Measurements from ENCODE around the gene GRID1. TPM values are rescaled to one million over a fixed set of nuclear protein-coding genes. Genes with fewer than 3 reads are reported as not detected.

GRID1 gene
- total and polyA plus RNA-seq, 7 experiments from 2014 or later: not detected

- H3K27me3 Mint-ChIP-seq: peaks cover 0 to 57% (median 12%) of the 10 kb centered on the region in 5 donors
- H3K36me3 Mint-ChIP-seq: no peaks in the 10 kb centered on the region
- no peaks in the 10 kb centered on the region for H3K36me3 ChIP-seq (ENCODE audit: control insufficient read depth in 2 of 3, insufficient read depth in 3 of 3, low read length in 3 of 3)
- H3K27me3 ChIP-seq (ENCODE audit: control insufficient read depth in 2 of 2, insufficient read depth in 2 of 2, low read length in 2 of 2): no peaks in the 10 kb centered on the region
- no peak overlapping the region for H3K4me3 ChIP-seq (ENCODE audit: low read length)
- no peak overlapping the region for H3K27ac ChIP-seq (ENCODE audit: low read depth, low read length)
- no peaks in the 10 kb centered on the region for H3K4me1 ChIP-seq (ENCODE audit: control insufficient read depth in 2 of 2, insufficient read depth in 2 of 2, low read length in 2 of 2)
- ChIA-PET CTCF (no interaction called here), POLR2A (no interaction called here)
- ATAC-seq (no peak), DNase-seq (no peak)
- intact Hi-C loops (cut with micrococcal nuclease): no loop called here
- peaks cover 0 to 4% (median 0%) of the 10 kb centered on the region in 11 donors for H3K9me3 Mint-ChIP-seq
- H3K9me3 ChIP-seq (ENCODE audit: control insufficient read depth in 2 of 3, low read length in 3 of 3): no peaks in the 10 kb centered on the region
- H3K27ac Mint-ChIP-seq: no peak overlapping the region
- H3K4me3 Mint-ChIP-seq: no peak overlapping the region
- H3K4me1 Mint-ChIP-seq: no peaks in the 10 kb centered on the region
Observed at GRCh38 chr10:85857791-85858190, 508.8 kb downstream of the GRID1 start.

GRCh38 chr10:85857305-85857704, 509.3 kb downstream of the GRID1 start:
- H3K4me3 ChIP-seq (ENCODE audit: low read length): no peak overlapping the region
- CTCF ChIA-PET: no interaction called here
- H3K9me3 ChIP-seq (ENCODE audit: control insufficient read depth in 2 of 3, low read length in 3 of 3): no peaks in the 10 kb centered on the region
- intact Hi-C loops (cut with micrococcal nuclease): no loop called here
- H3K36me3 Mint-ChIP-seq: no peaks in the 10 kb centered on the region
- H3K27me3 Mint-ChIP-seq: peaks cover 0 to 52% (median 12%) of the 10 kb centered on the region in 5 donors
- H3K9me3 Mint-ChIP-seq: peaks cover 0 to 4% (median 0%) of the 10 kb centered on the region in 11 donors
- H3K4me3 Mint-ChIP-seq: no peak overlapping the region
- POLR2A ChIA-PET: no interaction called here
- ATAC-seq (no peak), DNase-seq (no peak)
- H3K36me3 ChIP-seq (ENCODE audit: control insufficient read depth in 2 of 3, insufficient read depth in 3 of 3, low read length in 3 of 3): no peaks in the 10 kb centered on the region
- no peaks in the 10 kb centered on the region for H3K4me1 ChIP-seq (ENCODE audit: control insufficient read depth in 2 of 2, insufficient read depth in 2 of 2, low read length in 2 of 2)
- no peaks in the 10 kb centered on the region for H3K4me1 Mint-ChIP-seq
- H3K27me3 ChIP-seq (ENCODE audit: control insufficient read depth in 2 of 2, insufficient read depth in 2 of 2, low read length in 2 of 2): no peaks in the 10 kb centered on the region
- H3K27ac Mint-ChIP-seq: no peak overlapping the region
- no peak overlapping the region for H3K27ac ChIP-seq (ENCODE audit: low read depth, low read length)

- intact Hi-C loops (cut with micrococcal nuclease): no loop called here
- no peaks in the 10 kb centered on the region for H3K4me1 Mint-ChIP-seq
Observed at GRCh38 chr10:85851934-85852333, 514.7 kb downstream of the GRID1 start.

GRCh38 chr10:85851325-85851724, 515.3 kb downstream of the GRID1 start:
- H3K4me1 Mint-ChIP-seq: no peaks in the 10 kb centered on the region

More at GRCh38 chr10:85851934-85852333, 514.7 kb downstream of the GRID1 start:
- H3K36me3 ChIP-seq (ENCODE audit: control insufficient read depth in 2 of 3, insufficient read depth in 3 of 3, low read length in 3 of 3): no peaks in the 10 kb centered on the region
- no peak for ATAC-seq
- H3K9me3 ChIP-seq (ENCODE audit: control insufficient read depth in 2 of 3, low read length in 3 of 3): no peaks in the 10 kb centered on the region
- no peaks in the 10 kb centered on the region for H3K27me3 ChIP-seq (ENCODE audit: control insufficient read depth in 2 of 2, insufficient read depth in 2 of 2, low read length in 2 of 2)
- Mint-ChIP-seq H3K27ac (no peak overlapping the region), H3K27me3 (peaks cover 0 to 21% (median 6%) of the 10 kb centered on the region in 5 donors), H3K4me3 (no peak overlapping the region), H3K9me3 (peaks cover 0 to 7% (median 0%) of the 10 kb centered on the region in 11 donors), H3K36me3 (no peaks in the 10 kb centered on the region)
- no peak overlapping the region for H3K27ac ChIP-seq (ENCODE audit: low read depth, low read length)
- ChIA-PET CTCF (no interaction called here), POLR2A (no interaction called here)
- no peaks in the 10 kb centered on the region for H3K4me1 ChIP-seq (ENCODE audit: control insufficient read depth in 2 of 2, insufficient read depth in 2 of 2, low read length in 2 of 2)
- no peak for DNase-seq
- no peak overlapping the region for H3K4me3 ChIP-seq (ENCODE audit: low read length)

GRCh38 chr10:85850736-85851135, 515.9 kb downstream of the GRID1 start:
- Histone ChIP-seq H3K36me3 (ENCODE audit: control insufficient read depth in 2 of 3, insufficient read depth in 3 of 3, low read length in 3 of 3) (no peaks in the 10 kb centered on the region), H3K4me3 (ENCODE audit: low read length) (no peak overlapping the region), H3K27ac (ENCODE audit: low read depth, low read length) (no peak overlapping the region), H3K9me3 (ENCODE audit: control insufficient read depth in 2 of 3, low read length in 3 of 3) (no peaks in the 10 kb centered on the region), H3K4me1 (ENCODE audit: control insufficient read depth in 2 of 2, insufficient read depth in 2 of 2, low read length in 2 of 2) (no peaks in the 10 kb centered on the region), H3K27me3 (ENCODE audit: control insufficient read depth in 2 of 2, insufficient read depth in 2 of 2, low read length in 2 of 2) (no peaks in the 10 kb centered on the region)
- Mint-ChIP-seq H3K4me3 (no peak overlapping the region), H3K36me3 (no peaks in the 10 kb centered on the region), H3K27me3 (peaks cover 0 to 12% (median 0%) of the 10 kb centered on the region in 5 donors), H3K27ac (no peak overlapping the region), H3K4me1 (no peaks in the 10 kb centered on the region), H3K9me3 (peaks cover 0 to 4% (median 0%) of the 10 kb centered on the region in 11 donors)
- intact Hi-C loops (cut with micrococcal nuclease): no loop called here
- POLR2A ChIA-PET: no interaction called here
- DNase-seq (no peak), ATAC-seq (no peak)
- CTCF ChIA-PET: no interaction called here

More at GRCh38 chr10:85851325-85851724, 515.3 kb downstream of the GRID1 start:
- Histone ChIP-seq H3K4me3 (ENCODE audit: low read length) (no peak overlapping the region), H3K27ac (ENCODE audit: low read depth, low read length) (no peak overlapping the region), H3K4me1 (ENCODE audit: control insufficient read depth in 2 of 2, insufficient read depth in 2 of 2, low read length in 2 of 2) (no peaks in the 10 kb centered on the region), H3K27me3 (ENCODE audit: control insufficient read depth in 2 of 2, insufficient read depth in 2 of 2, low read length in 2 of 2) (no peaks in the 10 kb centered on the region), H3K9me3 (ENCODE audit: control insufficient read depth in 2 of 3, low read length in 3 of 3) (no peaks in the 10 kb centered on the region), H3K36me3 (ENCODE audit: control insufficient read depth in 2 of 3, insufficient read depth in 3 of 3, low read length in 3 of 3) (no peaks in the 10 kb centered on the region)
- intact Hi-C loops (cut with micrococcal nuclease): no loop called here
- Mint-ChIP-seq H3K27me3 (peaks cover 0 to 16% (median under 1%) of the 10 kb centered on the region in 5 donors), H3K4me3 (no peak overlapping the region), H3K27ac (no peak overlapping the region), H3K9me3 (peaks cover 0 to 4% (median 0%) of the 10 kb centered on the region in 11 donors), H3K36me3 (no peaks in the 10 kb centered on the region)
- DNase-seq (no peak), ATAC-seq (no peak)
- POLR2A ChIA-PET: no interaction called here
- CTCF ChIA-PET: no interaction called here

GRCh38 chr10:85849315-85849714, 517.3 kb downstream of the GRID1 start:
- Histone ChIP-seq H3K36me3 (ENCODE audit: control insufficient read depth in 2 of 3, insufficient read depth in 3 of 3, low read length in 3 of 3) (no peaks in the 10 kb centered on the region), H3K4me1 (ENCODE audit: control insufficient read depth in 2 of 2, insufficient read depth in 2 of 2, low read length in 2 of 2) (no peaks in the 10 kb centered on the region), H3K4me3 (ENCODE audit: low read length) (no peak overlapping the region), H3K9me3 (ENCODE audit: control insufficient read depth in 2 of 3, low read length in 3 of 3) (no peaks in the 10 kb centered on the region), H3K27ac (ENCODE audit: low read depth, low read length) (no peak overlapping the region), H3K27me3 (ENCODE audit: control insufficient read depth in 2 of 2, insufficient read depth in 2 of 2, low read length in 2 of 2) (no peaks in the 10 kb centered on the region)
- no peak overlapping the region for H3K27ac Mint-ChIP-seq
- ATAC-seq: no peak
- H3K4me1 Mint-ChIP-seq: no peaks in the 10 kb centered on the region
- peaks cover 0 to 7% (median 0%) of the 10 kb centered on the region in 5 donors for H3K27me3 Mint-ChIP-seq
- ChIA-PET POLR2A (no interaction called here), CTCF (no interaction called here)
- no peak for DNase-seq
- H3K9me3 Mint-ChIP-seq: peaks cover 0 to 4% (median 0%) of the 10 kb centered on the region in 11 donors
- intact Hi-C loops (cut with micrococcal nuclease): no loop called here
- no peak overlapping the region for H3K4me3 Mint-ChIP-seq
- no peaks in the 10 kb centered on the region for H3K36me3 Mint-ChIP-seq

- ChIA-PET CTCF (no interaction called here), POLR2A (no interaction called here)
- H3K4me3 ChIP-seq (ENCODE audit: low read length): no peak overlapping the region
- H3K27ac ChIP-seq (ENCODE audit: low read depth, low read length): no peak overlapping the region
- H3K4me1 Mint-ChIP-seq: no peaks in the 10 kb centered on the region
- H3K9me3 ChIP-seq (ENCODE audit: control insufficient read depth in 2 of 3, low read length in 3 of 3): no peaks in the 10 kb centered on the region
- peaks cover 0 to 4% (median 0%) of the 10 kb centered on the region in 11 donors for H3K9me3 Mint-ChIP-seq
- no peak for DNase-seq
- H3K4me3 Mint-ChIP-seq: no peak overlapping the region
- no peaks in the 10 kb centered on the region for H3K27me3 ChIP-seq (ENCODE audit: control insufficient read depth in 2 of 2, insufficient read depth in 2 of 2, low read length in 2 of 2)
- H3K27me3 Mint-ChIP-seq: peaks cover 0 to 1% (median 0%) of the 10 kb centered on the region in 5 donors
- H3K36me3 ChIP-seq (ENCODE audit: control insufficient read depth in 2 of 3, insufficient read depth in 3 of 3, low read length in 3 of 3): no peaks in the 10 kb centered on the region
- intact Hi-C loops (cut with micrococcal nuclease): no loop called here
- H3K4me1 ChIP-seq (ENCODE audit: control insufficient read depth in 2 of 2, insufficient read depth in 2 of 2, low read length in 2 of 2): no peaks in the 10 kb centered on the region
- H3K36me3 Mint-ChIP-seq: no peaks in the 10 kb centered on the region
- no peak for ATAC-seq
- H3K27ac Mint-ChIP-seq: no peak overlapping the region
Observed at GRCh38 chr10:85848756-85849155, 517.8 kb downstream of the GRID1 start.
